Measurements from ENCODE around the gene OVCA2.
A peak's percentile ranks its signal among the peaks of the same experiment; 100 is the strongest.

The OVCA2 gene

GRCh38 chr17:2051933-2052559, 10.2 kb downstream of the OVCA2 start:
- DNase-seq = no peak

GRCh38 chr17:2053380-2054261, 11.8 kb downstream of the OVCA2 start:
- DNase-seq = peak in 47 of 56 donors; percentile 13 to 85 (median 54)

DNA sequence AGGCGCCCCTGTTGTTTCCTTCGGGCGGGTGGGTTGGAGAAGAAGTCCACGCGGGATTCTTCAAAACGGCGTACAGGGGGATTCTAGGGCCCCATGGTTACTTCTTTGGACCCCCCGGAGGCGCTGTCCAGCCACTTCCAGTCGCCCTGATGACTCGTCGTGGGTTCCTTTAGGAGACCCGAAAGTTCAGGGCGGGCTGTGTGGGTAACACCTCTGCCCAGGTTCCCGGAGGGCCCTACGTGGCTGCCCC, 12.4 kb downstream of the OVCA2 start:
- DNase-seq = peak in 1 of 56 donors; percentile 44

- peak in 45 of 56 donors; percentile 10 to 71 (median 45) for DNase-seq
Measured at GRCh38 chr17:2054512-2055291, 12.9 kb downstream of the OVCA2 start, which contains the start of gene HIC1. TSS of gene HIC1 (plus strand) at chr17:2055103. CDS start at chr17:2056691, 1,588 bp downstream.

DNA sequence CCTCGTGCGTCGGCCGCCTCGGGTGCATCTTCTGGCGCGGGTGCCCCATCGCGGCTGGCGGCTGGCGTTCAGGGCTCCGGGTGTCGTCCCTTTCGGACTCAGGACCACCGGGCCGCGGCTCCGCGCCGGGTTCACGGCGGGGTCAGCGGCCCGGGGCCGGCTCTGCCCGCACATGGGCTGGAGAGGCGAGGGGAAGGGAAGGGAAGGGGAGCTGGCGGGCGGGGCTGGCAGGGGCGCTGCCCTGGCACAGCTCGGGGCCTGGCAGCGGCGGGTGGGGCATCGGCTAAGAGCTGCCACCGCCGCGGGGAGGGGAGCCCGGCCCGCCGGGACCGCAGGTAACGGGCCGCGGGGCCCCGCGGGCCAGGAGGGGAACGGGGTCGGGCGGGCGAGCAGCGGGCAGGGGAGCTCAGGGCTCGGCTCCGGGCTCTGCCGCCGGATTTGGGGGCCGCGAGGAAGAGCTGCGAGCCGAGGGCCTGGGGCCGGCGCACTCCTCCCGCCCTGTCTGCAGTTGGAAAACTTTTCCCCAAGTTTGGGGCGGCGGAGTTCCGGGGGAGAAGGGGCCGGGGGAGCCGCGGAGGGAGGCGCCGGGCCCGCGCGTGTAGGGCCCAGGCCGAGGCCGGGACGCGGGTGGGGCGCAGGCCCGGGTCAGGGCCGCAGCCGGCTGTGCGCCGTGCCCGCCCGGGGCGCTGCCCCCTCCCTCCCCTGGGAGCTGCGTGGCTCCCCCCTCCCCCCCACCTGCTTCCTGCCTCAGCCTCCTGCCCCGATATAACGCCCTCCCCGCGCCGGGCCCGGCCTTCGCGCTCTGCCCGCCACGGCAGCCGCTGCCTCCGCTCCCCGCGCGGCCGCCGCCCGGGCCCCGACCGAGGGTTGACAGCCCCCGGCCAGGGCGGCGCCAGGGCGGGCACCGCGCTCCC, 13.7 kb downstream of the OVCA2 start:
- no peak for DNase-seq

GRCh38 chr17:2056206-2057174, 14.7 kb downstream of the OVCA2 start:
- no peak for DNase-seq

DNA sequence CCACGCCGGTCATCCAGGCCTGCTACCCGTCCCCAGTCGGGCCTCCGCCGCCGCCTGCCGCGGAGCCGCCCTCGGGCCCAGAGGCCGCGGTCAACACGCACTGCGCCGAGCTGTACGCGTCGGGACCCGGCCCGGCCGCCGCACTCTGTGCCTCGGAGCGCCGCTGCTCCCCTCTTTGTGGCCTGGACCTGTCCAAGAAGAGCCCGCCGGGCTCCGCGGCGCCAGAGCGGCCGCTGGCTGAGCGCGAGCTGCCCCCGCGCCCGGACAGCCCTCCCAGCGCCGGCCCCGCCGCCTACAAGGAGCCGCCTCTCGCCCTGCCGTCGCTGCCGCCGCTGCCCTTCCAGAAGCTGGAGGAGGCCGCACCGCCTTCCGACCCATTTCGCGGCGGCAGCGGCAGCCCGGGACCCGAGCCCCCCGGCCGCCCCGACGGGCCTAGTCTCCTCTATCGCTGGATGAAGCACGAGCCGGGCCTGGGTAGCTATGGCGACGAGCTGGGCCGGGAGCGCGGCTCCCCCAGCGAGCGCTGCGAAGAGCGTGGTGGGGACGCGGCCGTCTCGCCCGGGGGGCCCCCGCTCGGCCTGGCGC, 15.4 kb downstream of the OVCA2 start:
- DNase-seq = no peak

GRCh38 chr17:2057760-2058585, 16.2 kb downstream of the OVCA2 start:
- no peak for DNase-seq

DNA sequence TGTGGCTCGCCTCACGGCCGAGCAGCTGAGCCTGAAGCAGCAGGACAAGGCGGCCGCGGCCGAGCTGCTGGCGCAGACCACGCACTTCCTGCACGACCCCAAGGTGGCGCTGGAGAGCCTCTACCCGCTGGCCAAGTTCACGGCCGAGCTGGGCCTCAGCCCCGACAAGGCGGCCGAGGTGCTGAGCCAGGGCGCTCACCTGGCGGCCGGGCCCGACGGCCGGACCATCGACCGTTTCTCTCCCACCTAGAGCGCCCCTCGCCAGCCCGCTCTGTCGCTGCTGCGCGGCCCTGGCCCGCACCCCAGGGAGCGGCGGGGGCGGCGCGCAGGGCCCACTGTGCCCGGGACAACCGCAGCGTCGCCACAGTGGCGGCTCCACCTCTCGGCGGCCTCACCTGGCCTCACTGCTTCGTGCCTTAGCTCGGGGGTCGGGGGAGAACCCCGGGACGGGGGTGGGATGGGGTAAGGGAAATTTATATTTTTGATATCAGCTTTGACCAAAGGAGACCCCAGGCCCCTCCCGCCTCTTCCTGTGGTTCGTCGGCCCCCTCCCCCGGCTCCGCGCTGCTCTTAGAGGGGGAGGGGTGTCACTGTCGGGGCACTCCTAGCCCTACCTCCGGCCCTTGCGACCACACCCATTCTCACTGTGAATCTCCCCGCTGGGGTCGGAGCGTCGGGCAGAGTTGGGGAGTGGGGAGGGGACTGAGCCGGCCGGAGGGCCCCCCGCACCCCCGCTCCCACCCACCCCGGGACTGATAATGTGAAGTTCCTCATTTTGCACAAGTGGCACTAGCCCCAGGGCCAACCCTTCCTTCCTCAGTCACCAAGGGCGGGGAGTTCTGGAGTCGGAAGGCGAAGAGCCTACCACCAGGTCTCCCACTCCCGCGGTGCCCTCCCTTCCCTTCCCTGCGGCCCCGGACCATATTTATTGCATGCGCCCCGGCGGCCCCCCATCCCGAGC, 17.0 kb downstream of the OVCA2 start:
- peak in 6 of 56 donors; percentile 7 to 41 (median 17) for DNase-seq

DNA sequence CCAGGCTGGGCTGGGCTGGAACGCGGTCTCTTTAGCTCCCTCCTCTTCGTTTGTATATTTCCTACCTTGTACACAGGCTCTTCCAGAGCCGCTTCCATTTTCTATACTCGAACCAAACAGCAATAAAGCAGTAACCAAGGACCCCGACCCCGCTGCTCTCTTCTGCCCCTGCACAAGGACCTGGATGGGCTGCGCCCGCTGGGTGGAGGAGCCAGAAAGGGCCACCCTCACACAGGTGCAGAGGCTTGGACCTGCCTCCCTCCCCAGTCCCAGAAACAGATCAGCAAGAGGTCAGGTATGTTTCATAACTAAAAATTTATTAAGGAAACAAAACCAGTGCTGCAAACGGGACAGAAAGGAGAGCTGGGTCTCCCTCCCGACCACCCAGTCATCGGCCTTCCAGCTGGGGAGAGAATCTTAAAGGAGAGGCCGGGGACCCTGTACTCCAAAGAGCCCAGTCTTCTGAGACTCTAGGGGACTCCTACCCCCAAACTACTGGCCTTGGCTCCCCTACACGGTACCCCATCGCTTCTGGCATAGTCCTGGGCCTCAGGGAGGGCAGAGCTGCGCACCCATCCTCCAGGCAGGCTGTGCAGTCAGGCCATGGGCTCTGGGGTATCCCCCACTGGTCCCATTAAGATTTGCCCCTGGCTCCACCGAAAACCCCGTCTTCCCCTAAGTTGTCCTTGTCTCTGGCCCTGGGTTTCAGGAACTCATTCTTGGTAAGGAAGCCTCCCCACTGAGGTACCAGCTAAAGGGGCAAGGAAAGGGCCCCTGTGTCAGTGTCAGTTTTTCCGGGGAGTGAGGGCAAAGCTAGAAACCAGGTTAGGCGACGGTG, 17.9 kb downstream of the OVCA2 start:
- no peak for DNase-seq

- no peak for DNase-seq
Measured at GRCh38 chr17:2060385-2060658, 18.5 kb downstream of the OVCA2 start.

GRCh38 chr17:2060681-2061440, 19.0 kb downstream of the OVCA2 start:
- DNase-seq = no peak

DNA sequence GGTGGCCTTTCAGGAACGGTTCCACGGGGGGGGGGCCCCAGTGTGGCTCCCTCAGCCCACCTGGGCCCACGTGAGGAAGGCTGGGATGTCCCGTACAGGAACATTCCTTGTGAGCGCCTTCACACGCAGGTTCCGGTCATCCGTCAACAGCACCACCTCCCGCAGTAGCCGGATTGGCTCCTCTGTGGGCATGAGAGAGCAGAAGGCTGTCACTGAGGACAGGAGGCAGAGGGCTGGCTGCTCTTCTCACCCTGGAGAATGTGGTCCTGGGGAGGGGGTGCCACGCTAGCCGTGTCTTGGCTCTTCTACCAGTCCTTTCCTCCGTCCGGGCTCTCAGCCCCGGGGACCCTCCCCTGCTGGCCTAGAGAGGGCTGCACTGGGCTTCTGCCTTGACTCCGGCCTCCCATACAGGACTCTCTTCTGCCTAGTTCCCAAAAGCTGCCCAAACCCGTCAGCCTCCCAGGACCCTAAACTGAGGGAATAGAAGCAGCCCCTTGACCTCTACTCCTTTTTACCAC, 19.7 kb downstream of the OVCA2 start:
- DNase-seq = no peak

DNA sequence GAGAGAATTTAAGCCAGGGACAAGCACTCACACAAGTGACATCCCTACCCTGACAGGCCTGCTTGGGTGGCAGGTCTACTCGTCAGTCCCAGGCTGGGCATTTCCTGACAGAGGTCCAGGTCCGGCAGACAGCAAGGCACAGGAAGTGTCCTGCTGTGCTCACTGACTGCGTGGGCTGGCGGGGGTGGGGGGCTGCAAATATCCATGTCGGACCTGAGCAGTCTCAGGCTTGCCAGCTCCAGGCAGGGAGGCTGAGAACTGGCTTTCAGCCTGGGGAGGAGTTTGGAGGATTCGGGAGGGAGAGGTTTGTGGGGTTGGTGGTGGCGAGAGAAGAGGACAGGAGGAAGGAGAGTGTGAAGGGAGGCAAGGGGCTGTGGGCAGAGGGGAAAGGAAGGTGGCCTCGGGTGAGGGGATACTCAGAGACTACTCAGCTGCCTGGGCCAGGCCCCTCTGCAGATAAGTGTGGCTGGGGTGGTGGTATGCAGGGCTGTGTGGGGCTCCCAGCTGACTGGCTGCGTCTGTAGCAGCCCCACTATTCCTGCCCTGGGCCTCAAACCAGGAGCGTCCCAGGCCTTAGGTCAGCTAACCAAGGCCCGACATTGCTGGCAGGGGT, 20.9 kb downstream of the OVCA2 start:
- DNase-seq = no peak
